BJ (cell line): ENCODE data around the gene MVB12A. TPM values are rescaled to one million over a fixed set of nuclear protein-coding genes. Genes with fewer than 3 reads are reported as not detected.

Experiments
- CTCF ChIA-PET: fragments of 350-600 bp; formaldehyde crosslinking; extraction: SDS; loops from one replicate; lab custom pipeline; 2021; ENCODE audit warnings: antibody characterized with exemption, inconsistent platforms; lab: Yijun Ruan, JAX
- POLR2A ChIA-PET: fragments of 300-600 bp; sonication (Branson Sonifier 250); formaldehyde crosslinking; extraction: SDS; loops from one replicate; lab custom pipeline; 2021; ENCODE audit warnings: antibody characterized with exemption; lab: Charles Lee
- DNase-seq: peaks from one replicate; pipeline ENCODE4 v3.0.0-alpha.2; 2011; ENCODE audit warnings: low read depth
- H3K27me3 ChIP-seq: 2 replicates; pipeline ENCODE4 v1.6.0; 2011; ENCODE audit warnings: low read length; ENCODE audit not compliant: control insufficient read depth, insufficient read depth
- H3K36me3 ChIP-seq: 2 replicates; pipeline ENCODE4 v1.5.1; 2011; ENCODE audit warnings: low read length; ENCODE audit not compliant: control insufficient read depth, insufficient read depth
- H3K4me3 ChIP-seq: 2 replicates; pipeline ENCODE4 v1.5.1; 2011; ENCODE audit warnings: low read depth, mild to moderate bottlenecking, control low read depth, low read length
- polyA plus RNA-seq: library from polyadenylated mRNA; depleted of rRNA; stranded (reverse); fragments of >200 nt; gene quantifications from 2 replicates; pipeline ENCODE4 v1.2.3, GENCODE V29; 2011
- TF ChIP-seq, protein P1 (sequence below): IDR thresholded peaks from 2 replicates; pipeline ENCODE4 v1.5.1; 2011; ENCODE audit warnings: low read depth, mild to moderate bottlenecking, control low read depth, inconsistent platforms, low read length, moderate library complexity; ENCODE audit not compliant: insufficient read depth

MVB12A gene
- polyA plus RNA-seq, 1 experiment = 47.3 TPM

- CTCF ChIA-PET = interaction anchor here (0.6 to 3.3 kb wide), 11 partner anchors 9 to 461 kb away, joined by 3 to 18 read pairs (median 5); partner anchors contain the start of genes BST2 and TMEM221
- POLR2A ChIA-PET = no interaction called here
- no peak for DNase-seq
These were observed 24.9 kb upstream of the MVB12A start for GRCh38 chr19:17394891-17395415.

GRCh38 chr19:17398902-17399527 is 20.8 kb upstream of the MVB12A start:
- CTCF ChIA-PET = interaction anchor here (0.7 to 1.9 kb wide), 2 partner anchors 67 to 368 kb away, joined by 4 to 5 read pairs; no protein-coding TSS in a partner anchor
- POLR2A ChIA-PET = no interaction called here
- Histone ChIP-seq H3K27me3 (no peaks in the 10 kb centered on the region), H3K4me3 (no peak overlapping the region), H3K36me3 (no peaks in the 10 kb centered on the region)
- DNase-seq = no peak
- TF ChIP-seq, protein P1, sequence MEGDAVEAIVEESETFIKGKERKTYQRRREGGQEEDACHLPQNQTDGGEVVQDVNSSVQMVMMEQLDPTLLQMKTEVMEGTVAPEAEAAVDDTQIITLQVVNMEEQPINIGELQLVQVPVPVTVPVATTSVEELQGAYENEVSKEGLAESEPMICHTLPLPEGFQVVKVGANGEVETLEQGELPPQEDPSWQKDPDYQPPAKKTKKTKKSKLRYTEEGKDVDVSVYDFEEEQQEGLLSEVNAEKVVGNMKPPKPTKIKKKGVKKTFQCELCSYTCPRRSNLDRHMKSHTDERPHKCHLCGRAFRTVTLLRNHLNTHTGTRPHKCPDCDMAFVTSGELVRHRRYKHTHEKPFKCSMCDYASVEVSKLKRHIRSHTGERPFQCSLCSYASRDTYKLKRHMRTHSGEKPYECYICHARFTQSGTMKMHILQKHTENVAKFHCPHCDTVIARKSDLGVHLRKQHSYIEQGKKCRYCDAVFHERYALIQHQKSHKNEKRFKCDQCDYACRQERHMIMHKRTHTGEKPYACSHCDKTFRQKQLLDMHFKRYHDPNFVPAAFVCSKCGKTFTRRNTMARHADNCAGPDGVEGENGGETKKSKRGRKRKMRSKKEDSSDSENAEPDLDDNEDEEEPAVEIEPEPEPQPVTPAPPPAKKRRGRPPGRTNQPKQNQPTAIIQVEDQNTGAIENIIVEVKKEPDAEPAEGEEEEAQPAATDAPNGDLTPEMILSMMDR = no peak

More at GRCh38 chr19:17394891-17395415, 24.9 kb upstream of the MVB12A start:
- H3K36me3 ChIP-seq = no peaks in the 10 kb centered on the region
- no peak overlapping the region for H3K4me3 ChIP-seq
- TF ChIP-seq, protein P1 = peak; percentile 75
- peaks cover 2% of the 10 kb centered on the region; the same call in 1 of the 2 replicates for H3K27me3 ChIP-seq

DNA sequence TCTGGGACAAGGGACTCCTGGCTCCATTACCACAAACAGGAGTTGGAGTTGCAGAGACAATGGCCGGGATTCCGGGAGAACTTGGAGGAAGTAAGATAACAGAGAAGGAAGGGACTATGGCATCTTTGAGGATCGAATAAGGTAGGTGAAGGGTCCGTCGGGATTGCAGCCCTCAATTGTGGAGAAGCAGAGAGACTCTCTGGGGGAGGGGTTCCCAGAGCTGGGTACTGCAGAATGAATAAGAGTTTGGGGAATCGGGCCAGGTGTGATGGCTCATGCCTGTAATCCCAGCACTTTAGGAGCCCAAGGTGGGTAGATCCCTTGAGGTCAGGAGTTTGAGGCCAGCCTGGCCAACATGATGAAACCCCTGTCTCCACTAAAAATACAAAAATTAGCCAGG is 18.2 kb upstream of the MVB12A start:
- Histone ChIP-seq H3K27me3 (no peaks in the 10 kb centered on the region), H3K4me3 (no peak overlapping the region), H3K36me3 (no peaks in the 10 kb centered on the region)
- TF ChIP-seq, protein P1 = no peak
- ChIA-PET POLR2A (no interaction called here), CTCF (no interaction called here)
- no peak for DNase-seq

DNA sequence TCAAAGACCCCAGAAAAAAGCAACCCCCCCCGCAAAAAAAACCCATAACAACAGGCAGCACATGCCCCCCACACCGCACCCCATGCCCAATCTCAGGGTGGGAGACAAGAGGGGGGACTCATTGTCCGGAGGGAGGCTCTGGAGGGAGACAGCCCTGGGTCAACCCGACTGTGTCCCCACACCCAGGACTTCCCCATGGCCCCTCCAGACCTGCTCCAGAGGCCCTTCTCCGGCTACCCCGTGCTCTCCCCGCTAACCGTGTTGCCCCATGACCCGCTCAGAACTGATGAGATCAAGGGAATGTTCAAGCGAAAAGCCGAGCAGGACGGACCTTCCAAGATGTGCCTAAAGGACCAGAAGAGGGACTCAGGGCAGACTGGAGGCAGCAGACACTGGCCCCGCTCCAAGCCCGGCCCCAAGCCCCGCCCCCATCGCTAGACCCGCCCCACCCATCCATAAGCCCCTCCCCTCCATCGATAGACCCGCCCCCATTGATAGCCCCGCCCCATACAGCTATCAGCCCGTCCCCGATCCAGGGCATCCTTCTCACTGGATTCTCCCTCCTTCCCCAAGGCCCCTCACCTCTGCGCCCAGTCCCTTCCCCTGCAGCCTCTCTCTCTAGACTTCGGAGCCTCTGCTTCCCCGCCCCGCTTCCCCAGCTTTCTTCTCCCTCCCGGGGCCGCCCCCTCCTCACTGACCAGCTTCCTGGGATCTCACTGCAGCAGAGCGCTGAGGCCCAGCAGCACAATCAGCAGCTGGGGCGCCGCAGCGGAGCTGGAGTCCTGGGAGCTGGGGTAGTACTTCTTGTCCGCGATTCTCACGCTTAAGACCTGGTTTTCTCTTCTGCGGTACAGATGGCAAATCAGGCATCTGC is 16.6 kb upstream of the MVB12A start:
- DNase-seq = no peak
- CTCF ChIA-PET = interaction anchor here (1.2 to 1.4 kb wide), 2 partner anchors 18 to 51 kb away, joined by 3 to 4 read pairs; no protein-coding TSS in a partner anchor
- H3K36me3 ChIP-seq = no peaks in the 10 kb centered on the region
- no peaks in the 10 kb centered on the region for H3K27me3 ChIP-seq
- TF ChIP-seq, protein P1 = no peak
- no peak overlapping the region for H3K4me3 ChIP-seq
- POLR2A ChIA-PET = no interaction called here

DNA sequence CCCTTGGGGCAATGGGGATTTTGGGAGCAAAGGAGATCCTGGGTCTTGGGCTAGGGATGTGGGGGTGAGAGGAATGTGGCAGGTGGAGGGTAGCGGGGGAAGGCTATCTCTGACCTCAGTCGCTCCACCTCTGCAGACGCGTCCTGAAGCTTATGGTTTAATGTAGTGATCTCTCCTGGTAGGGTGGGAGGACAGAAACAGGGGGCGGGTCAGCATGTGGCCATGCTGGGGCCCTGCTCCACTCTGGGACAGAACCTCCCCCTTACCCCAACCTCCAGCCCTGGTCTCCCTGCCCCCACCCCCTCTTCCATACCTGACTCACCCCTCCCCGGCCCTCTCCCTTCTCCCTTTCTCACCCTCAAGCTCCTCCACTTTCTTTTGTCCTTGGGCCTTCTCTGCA is 15.8 kb upstream of the MVB12A start:
- Histone ChIP-seq H3K36me3 (no peaks in the 10 kb centered on the region), H3K4me3 (no peak overlapping the region), H3K27me3 (no peaks in the 10 kb centered on the region)
- DNase-seq = no peak
- ChIA-PET CTCF (interaction anchor here (0.8 to 1.4 kb wide), 2 partner anchors 18 to 50 kb away, joined by 3 to 4 read pairs; no protein-coding TSS in a partner anchor), POLR2A (no interaction called here)
- TF ChIP-seq, protein P1 = no peak
